ENCODE data around the gene EDAR.

The EDAR gene

DNA sequence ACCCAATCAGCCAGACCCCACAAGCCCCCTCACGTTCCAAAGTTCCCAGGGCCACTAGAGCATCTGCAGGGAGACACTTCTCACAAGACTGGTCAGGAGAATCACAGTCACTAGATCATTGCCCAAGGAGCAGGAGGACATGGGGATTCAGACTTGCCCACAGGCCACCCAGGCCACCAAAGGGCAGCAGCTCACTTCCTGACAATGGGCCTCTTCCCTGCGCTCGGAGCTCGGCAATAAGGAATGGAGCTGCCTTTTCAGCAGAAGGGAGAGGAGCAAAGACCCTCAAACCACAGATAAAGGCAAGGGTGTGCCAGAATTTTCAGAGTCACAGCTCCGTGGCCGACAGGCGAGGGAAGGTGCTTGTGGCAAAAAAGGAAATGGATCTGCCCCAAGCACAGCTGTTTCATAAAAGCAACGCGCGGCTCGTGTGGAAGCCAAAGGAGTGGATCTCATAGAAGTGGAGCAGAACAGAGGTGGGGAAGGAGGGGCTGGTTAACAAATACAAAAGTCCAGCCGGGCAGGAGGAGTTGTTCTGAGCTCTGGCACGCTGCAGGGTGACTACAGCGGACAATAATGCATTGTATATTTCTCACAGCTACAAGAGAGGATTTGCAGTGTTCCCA lies 72.1 kb downstream of the EDAR start:
- TF ChIP-seq, protein P1, sequence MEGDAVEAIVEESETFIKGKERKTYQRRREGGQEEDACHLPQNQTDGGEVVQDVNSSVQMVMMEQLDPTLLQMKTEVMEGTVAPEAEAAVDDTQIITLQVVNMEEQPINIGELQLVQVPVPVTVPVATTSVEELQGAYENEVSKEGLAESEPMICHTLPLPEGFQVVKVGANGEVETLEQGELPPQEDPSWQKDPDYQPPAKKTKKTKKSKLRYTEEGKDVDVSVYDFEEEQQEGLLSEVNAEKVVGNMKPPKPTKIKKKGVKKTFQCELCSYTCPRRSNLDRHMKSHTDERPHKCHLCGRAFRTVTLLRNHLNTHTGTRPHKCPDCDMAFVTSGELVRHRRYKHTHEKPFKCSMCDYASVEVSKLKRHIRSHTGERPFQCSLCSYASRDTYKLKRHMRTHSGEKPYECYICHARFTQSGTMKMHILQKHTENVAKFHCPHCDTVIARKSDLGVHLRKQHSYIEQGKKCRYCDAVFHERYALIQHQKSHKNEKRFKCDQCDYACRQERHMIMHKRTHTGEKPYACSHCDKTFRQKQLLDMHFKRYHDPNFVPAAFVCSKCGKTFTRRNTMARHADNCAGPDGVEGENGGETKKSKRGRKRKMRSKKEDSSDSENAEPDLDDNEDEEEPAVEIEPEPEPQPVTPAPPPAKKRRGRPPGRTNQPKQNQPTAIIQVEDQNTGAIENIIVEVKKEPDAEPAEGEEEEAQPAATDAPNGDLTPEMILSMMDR (IDR thresholded peaks at IDR 0.05; ENCODE audit: control insufficient read depth, insufficient read depth, low read depth, low read length, missing control alignments), result no peak
- DNase-seq (ENCODE audit: low read depth), result no peak
- H3K4me3 ChIP-seq (ENCODE audit: control insufficient read depth, low read depth, low read length), result no peak overlapping the region

DNA sequence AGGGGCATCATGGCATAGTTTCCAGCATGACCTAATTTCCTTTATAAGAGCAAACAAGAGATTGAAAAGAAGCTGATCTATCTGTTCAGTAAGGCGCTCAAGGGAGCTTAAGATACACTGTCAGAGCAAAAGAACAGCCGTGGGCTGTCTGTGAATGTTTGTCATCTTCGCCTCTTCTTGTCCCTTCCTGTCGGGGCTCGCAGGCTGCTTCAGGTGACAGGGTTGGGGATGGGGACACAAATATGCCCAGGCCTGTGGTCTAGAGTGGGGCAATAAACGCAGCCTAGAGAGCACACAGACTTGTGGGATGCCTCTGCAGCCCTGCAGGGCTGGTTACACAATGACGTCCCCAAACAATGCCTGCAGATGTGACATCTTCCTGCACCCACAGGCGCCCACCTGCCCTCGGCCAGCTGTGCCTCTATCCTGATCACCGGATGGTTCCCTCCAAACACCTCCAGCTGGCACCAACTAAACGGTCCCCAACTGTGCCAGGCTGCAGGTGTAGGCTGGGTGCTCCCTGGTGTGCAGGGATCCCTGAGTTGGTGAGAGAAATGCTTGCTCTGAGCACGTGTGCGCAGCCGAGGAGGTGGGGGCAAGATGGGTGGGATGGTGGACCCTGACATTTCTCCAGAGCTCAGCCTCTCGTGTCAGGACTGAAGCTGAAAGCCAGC lies 72.8 kb downstream of the EDAR start:
- H3K4me3 ChIP-seq (ENCODE audit: control insufficient read depth, low read depth, low read length), result no peak overlapping the region
- no peak for DNase-seq (ENCODE audit: low read depth)
- TF ChIP-seq, protein P1 (IDR thresholded peaks at IDR 0.05; ENCODE audit: control insufficient read depth, insufficient read depth, low read depth, low read length, missing control alignments), result no peak

DNA sequence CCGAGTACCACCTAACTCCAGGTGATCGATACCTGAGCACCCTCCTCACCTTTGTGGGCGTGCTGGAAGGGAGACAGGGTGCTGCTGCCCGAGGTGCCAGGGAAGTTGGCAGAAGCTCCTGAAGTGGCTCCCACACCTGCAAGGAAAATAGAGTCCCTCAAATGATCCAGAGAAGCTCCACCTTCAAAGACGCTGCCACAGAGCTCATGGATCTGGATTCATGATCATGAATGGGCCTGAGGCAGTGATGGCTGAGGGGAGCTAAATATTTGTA lies 76.5 kb downstream of the EDAR start:
- TF ChIP-seq, protein P1 (IDR thresholded peaks at IDR 0.05; ENCODE audit: control insufficient read depth, insufficient read depth, low read depth, low read length, missing control alignments), result no peak
- no peak overlapping the region for H3K4me3 ChIP-seq (ENCODE audit: control insufficient read depth, low read depth, low read length)
- no peak for DNase-seq (ENCODE audit: low read depth)

DNA sequence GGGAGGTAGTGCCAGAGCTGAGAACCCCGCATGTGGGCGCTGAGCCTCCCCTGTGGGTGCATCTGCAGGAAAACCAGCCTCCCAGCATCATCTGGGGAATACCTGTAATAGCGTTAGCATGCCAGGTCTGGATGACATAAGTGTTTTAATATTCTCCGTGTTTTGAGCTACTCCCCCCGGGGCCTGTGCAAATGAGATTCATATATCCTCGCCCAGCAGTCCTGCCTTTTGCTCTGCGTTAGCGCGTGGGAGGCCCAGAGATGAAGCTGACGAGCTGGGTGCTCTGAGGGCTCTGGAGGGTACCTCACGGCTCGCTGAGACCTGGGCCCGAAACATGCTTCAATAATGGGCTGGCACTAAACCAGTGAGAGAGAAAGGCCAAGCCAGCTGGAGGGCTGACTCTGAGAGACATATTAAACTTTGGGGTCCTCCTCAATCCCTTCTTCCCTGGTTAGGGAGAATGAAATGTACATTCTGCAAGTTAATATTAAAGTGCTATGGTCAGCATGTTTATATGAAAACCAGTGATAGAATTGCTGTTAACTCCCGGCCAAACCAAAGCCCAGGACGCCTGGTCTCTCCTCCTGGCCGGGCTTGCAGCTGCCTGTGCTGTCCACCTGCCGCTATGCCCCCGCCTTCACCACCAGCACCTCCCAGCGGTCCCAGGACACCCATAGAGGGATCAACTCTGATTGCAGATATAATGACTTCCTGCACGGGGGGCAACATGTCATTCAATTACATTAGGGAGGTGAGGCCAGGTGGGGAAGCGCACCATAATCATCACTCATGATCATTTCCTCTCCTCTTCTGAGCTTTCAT lies 77.0 kb downstream of the EDAR start:
- TF ChIP-seq, protein P1 (IDR thresholded peaks at IDR 0.05; ENCODE audit: control insufficient read depth, insufficient read depth, low read depth, low read length, missing control alignments), result no peak
- no peak for DNase-seq (ENCODE audit: low read depth)
- no peak overlapping the region for H3K4me3 ChIP-seq (ENCODE audit: control insufficient read depth, low read depth, low read length)

DNA sequence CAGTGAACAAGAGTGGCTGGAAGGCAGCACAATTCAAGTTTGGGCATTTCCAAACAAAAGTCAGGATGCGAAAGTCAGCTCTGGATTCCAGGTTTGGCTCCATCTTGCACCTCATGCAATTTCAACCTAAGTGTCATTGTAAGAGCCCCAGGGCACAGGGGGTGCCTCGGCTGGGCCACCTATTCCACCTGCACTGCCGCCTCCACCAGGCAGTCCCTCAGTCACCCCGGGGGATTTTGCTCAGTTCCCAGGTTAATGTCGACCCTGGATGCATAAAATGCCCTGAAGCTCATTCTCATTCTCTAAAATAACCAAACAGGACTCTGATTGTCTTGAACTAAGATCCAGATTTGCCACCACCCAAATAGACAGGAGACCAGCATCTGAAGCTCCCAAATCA lies 77.6 kb downstream of the EDAR start:
- no peak for DNase-seq (ENCODE audit: low read depth)
- no peak overlapping the region for H3K4me3 ChIP-seq (ENCODE audit: control insufficient read depth, low read depth, low read length)
- TF ChIP-seq, protein P1 (IDR thresholded peaks at IDR 0.05; ENCODE audit: control insufficient read depth, insufficient read depth, low read depth, low read length, missing control alignments), result no peak

DNA sequence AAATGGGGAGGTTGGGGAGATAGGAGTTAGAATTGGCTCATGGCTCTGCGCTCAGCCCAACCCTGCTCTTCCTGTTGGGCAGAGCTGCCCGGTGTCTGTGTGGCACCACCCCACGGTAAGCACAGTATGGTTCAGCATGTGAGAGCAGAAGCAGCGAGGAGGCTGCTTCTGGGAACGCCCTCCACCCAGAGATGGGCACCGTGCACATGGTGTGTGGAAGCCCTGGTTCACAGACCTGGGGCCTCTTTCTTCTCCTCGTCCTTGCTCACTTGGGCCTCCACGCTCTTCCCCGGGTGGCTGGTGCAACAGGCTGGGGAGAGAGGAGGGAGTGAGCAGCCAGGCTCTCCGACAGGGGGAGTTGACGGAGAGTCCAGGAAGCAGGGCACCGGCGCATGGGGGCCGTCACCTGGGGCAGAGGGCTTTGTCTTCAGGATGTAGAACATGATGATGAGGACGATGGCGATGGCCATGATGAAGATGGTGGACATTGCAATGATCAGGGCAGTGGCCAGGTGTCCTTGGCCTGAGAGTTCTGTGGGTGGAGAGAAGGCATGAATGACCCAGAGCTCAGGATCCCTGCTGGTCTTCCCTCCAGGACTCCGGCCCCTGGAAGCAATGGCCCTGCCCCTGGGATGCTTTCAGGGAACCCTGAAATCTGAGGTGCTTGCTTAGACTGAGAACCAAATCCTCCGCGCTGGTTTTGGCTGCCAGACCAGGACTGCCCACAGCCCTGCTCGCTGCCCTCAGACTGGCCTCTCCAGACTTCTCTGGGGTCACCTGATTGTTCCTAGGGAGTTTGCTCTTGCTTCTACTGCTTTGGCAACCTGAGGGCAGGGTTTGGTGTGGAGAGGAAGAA lies 78.3 kb downstream of the EDAR start:
- DNase-seq (ENCODE audit: low read depth), result no peak

More for the DNA sequence above, 78.3 kb downstream of the EDAR start:
- TF ChIP-seq, protein P1 (IDR thresholded peaks at IDR 0.05; ENCODE audit: control insufficient read depth, insufficient read depth, low read depth, low read length, missing control alignments), result no peak
- H3K4me3 ChIP-seq (ENCODE audit: control insufficient read depth, low read depth, low read length), result no peak overlapping the region
